IPS-20b (cell line): ENCODE results near the gene SLC6A6.

Experiments used
- H3K27ac ChIP-seq: one replicate; pipeline ENCODE4 v1.5.1; 2013; ENCODE audit warnings: low read length
- H3K27me3 ChIP-seq: 2 replicates; pipeline ENCODE4 v1.6.1; 2013; ENCODE audit warnings: mild to moderate bottlenecking, low read length, inconsistent platforms; ENCODE audit not compliant: insufficient read depth
- H3K36me3 ChIP-seq: 2 replicates; pipeline ENCODE4 v1.6.1; 2013; ENCODE audit warnings: low read depth, mild to moderate bottlenecking, inconsistent platforms, low read length, moderate library complexity; ENCODE audit not compliant: insufficient read depth
- H3K4me1 ChIP-seq: 2 replicates; pipeline ENCODE4 v1.6.1; 2013; ENCODE audit warnings: mild to moderate bottlenecking, control low read depth, inconsistent platforms, low read length, moderate library complexity; ENCODE audit not compliant: insufficient read depth
- H3K4me3 ChIP-seq: 2 replicates; pipeline ENCODE4 v1.5.1; 2013; ENCODE audit warnings: mild to moderate bottlenecking, low read length, inconsistent platforms
- H3K9ac ChIP-seq: 2 replicates; pipeline ENCODE4 v1.6.1; 2013; ENCODE audit warnings: low read depth, mild to moderate bottlenecking, inconsistent platforms, low read length, moderate library complexity
- H3K9me3 ChIP-seq: 2 replicates; pipeline ENCODE4 v1.6.1; 2013; ENCODE audit warnings: mild to moderate bottlenecking, low read depth, low read length, inconsistent platforms; ENCODE audit not compliant: insufficient read depth

The SLC6A6 gene

DNA sequence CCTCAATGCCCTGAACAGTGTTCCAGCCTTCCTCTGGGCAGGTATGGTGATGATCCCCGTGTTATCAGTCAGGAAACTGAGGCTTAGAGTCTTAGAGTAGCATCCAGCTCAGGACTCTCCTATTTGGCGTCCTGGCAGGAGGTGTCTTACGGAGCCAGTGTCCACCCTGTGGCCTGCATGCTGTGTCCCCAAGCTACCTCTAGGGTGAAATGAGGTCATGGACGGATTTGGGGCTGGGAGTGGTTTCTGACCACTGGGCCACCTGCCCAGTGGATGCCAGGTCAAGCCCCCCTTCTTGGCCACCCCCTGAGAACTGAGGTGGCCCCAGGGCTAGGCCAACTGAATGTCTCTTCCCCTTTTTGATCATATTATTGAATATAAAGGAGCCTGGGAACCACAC, 27.2 kb upstream of the SLC6A6 start:
- H3K4me3 ChIP-seq: no peak overlapping the region
- H3K36me3 ChIP-seq: no peaks in the 10 kb centered on the region
- no peaks in the 10 kb centered on the region for H3K9me3 ChIP-seq
- 0 out of 2 replicates have a peak, but pooled peaks cover 4% of the 10 kb centered on the region for H3K4me1 ChIP-seq
- H3K9ac ChIP-seq: no peak overlapping the region
- no peaks in the 10 kb centered on the region; the same call in 1 of the 2 replicates for H3K27me3 ChIP-seq
- no peak overlapping the region for H3K27ac ChIP-seq

GRCh38 chr3:14376348-14377043, 25.9 kb upstream of the SLC6A6 start:
- 0 out of 2 replicates have a peak, but pooled peaks cover 4% of the 10 kb centered on the region for H3K4me1 ChIP-seq
- H3K4me3 ChIP-seq: no peak overlapping the region
- no peaks in the 10 kb centered on the region for H3K9me3 ChIP-seq
- no peaks in the 10 kb centered on the region; the same call in 1 of the 2 replicates for H3K27me3 ChIP-seq
- no peaks in the 10 kb centered on the region for H3K36me3 ChIP-seq
- H3K27ac ChIP-seq: no peak overlapping the region
- no peak overlapping the region for H3K9ac ChIP-seq

GRCh38 chr3:14377044-14377837, 25.2 kb upstream of the SLC6A6 start:
- Histone ChIP-seq H3K9me3 (no peaks in the 10 kb centered on the region), H3K27ac (no peak overlapping the region), H3K9ac (no peak overlapping the region), H3K27me3 (no peaks in the 10 kb centered on the region; the same call in 1 of the 2 replicates), H3K4me1 (0 out of 2 replicates have a peak, but pooled peaks cover 4% of the 10 kb centered on the region), H3K36me3 (no peaks in the 10 kb centered on the region), H3K4me3 (no peak overlapping the region)

GRCh38 chr3:14377838-14378169, 24.6 kb upstream of the SLC6A6 start:
- Histone ChIP-seq H3K4me1 (no peaks in the 10 kb centered on the region), H3K36me3 (no peaks in the 10 kb centered on the region), H3K9ac (no peak overlapping the region)

DNA sequence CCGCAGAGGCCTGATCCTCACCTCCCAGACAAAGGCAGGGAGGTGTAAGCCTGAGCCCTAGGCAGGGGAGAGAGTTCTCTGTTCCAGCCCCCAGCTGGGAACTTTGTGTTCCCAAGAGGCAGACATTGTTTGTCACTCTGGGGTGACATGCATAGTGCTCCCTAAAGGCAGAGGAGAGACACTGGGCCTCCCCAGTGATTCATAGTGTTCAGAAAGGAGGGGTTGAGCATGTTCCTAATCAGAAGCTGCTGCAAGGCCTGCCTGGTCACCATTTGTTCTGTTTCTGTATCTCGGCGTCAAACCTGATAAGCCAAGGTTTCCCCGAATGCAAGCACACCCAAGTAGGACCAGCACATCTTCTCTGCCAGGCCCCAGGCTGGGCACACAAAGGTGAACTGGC, 24.0 kb upstream of the SLC6A6 start:
- Histone ChIP-seq H3K27me3 (no peaks in the 10 kb centered on the region; the same call in 1 of the 2 replicates), H3K4me3 (no peak overlapping the region), H3K4me1 (no peaks in the 10 kb centered on the region), H3K36me3 (no peaks in the 10 kb centered on the region), H3K27ac (no peak overlapping the region), H3K9ac (no peak overlapping the region), H3K9me3 (no peaks in the 10 kb centered on the region)

More at GRCh38 chr3:14377838-14378169, 24.6 kb upstream of the SLC6A6 start:
- Histone ChIP-seq H3K4me3 (no peak overlapping the region), H3K27ac (no peak overlapping the region), H3K27me3 (no peaks in the 10 kb centered on the region; the same call in 1 of the 2 replicates), H3K9me3 (no peaks in the 10 kb centered on the region)

DNA sequence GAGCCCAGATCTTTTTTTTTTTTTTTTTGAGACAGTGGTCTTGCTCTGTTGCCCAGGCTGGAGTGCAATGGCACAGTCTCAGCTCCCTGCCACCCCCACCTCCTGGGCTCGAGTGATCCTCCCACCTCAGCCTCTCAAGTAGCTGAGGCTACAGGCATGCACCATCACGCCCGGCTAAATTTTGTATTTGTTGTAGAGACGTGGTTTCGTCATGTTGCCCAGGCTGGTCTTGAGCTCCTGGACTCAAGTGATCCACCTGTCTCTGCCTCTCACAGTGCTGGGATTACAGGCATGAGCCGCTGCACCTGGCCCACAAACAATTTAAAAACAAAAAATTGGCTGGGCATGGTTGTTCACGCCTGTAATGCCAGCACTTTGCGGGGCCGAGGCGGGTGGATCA, 22.6 kb upstream of the SLC6A6 start:
- Histone ChIP-seq H3K27ac (no peak overlapping the region), H3K27me3 (no peaks in the 10 kb centered on the region; the same call in 1 of the 2 replicates), H3K4me3 (no peak overlapping the region), H3K36me3 (no peaks in the 10 kb centered on the region), H3K4me1 (no peaks in the 10 kb centered on the region), H3K9me3 (no peaks in the 10 kb centered on the region), H3K9ac (no peak overlapping the region)

GRCh38 chr3:14386254-14386653, 16.2 kb upstream of the SLC6A6 start:
- Histone ChIP-seq H3K4me1 (no peaks in the 10 kb centered on the region), H3K9ac (no peak overlapping the region), H3K4me3 (no peak overlapping the region), H3K9me3 (no peaks in the 10 kb centered on the region), H3K27me3 (no peaks in the 10 kb centered on the region), H3K27ac (no peak overlapping the region), H3K36me3 (no peaks in the 10 kb centered on the region)

GRCh38 chr3:14388201-14388600, 14.2 kb upstream of the SLC6A6 start:
- Histone ChIP-seq H3K9me3 (no peaks in the 10 kb centered on the region), H3K27ac (no peak overlapping the region), H3K4me1 (no peaks in the 10 kb centered on the region), H3K36me3 (no peaks in the 10 kb centered on the region), H3K9ac (no peak overlapping the region), H3K27me3 (no peaks in the 10 kb centered on the region), H3K4me3 (no peak overlapping the region)

DNA sequence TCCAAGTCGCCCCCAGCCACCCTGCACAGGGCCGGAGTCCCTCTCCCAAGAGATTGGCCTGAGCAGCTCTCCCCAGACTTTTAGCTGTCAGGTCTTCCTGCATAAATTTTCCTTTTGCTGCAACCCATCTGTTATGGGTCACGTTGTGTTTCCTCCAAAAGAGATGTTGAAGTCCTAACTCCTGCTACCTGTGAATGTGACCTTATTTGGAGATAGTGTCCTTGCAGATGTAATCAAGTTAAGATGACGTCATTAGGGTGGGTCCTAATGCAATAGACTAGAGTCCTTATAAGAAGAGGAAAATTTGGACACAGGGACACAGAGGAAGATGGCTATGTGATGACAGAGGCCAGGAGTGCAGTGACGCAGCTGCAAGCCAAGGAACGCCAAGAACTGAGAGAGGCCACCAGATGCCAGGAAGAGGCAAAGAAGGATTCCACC, 13.2 kb upstream of the SLC6A6 start:
- Histone ChIP-seq H3K4me1 (no peaks in the 10 kb centered on the region), H3K36me3 (no peaks in the 10 kb centered on the region), H3K27me3 (no peaks in the 10 kb centered on the region), H3K27ac (no peak overlapping the region), H3K4me3 (no peak overlapping the region), H3K9me3 (no peaks in the 10 kb centered on the region), H3K9ac (no peak overlapping the region)

DNA sequence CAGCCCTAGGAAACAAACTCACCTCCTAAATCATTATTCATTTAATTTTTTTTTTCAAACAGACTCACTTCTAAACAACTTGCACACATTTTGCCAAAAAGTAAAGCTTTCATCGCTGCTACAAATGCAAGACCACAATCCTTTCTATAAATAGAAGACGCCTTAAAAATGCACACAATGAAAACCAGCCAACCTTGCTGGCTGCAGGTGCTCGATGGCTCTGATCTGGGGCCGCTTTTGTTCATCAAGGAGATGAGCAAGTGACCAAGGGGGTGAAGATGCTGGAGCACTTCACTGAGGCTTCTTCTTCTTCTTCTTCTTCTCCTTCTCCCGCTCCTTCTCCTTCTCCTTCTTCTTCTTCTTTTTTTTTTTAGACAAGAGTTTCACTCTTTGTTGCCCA, 12.7 kb upstream of the SLC6A6 start:
- Histone ChIP-seq H3K9ac (no peak overlapping the region), H3K27me3 (no peaks in the 10 kb centered on the region), H3K4me1 (no peaks in the 10 kb centered on the region), H3K36me3 (no peaks in the 10 kb centered on the region), H3K27ac (no peak overlapping the region), H3K9me3 (no peaks in the 10 kb centered on the region), H3K4me3 (no peak overlapping the region)

- Histone ChIP-seq H3K9ac (no peak overlapping the region), H3K27me3 (no peaks in the 10 kb centered on the region), H3K27ac (no peak overlapping the region), H3K9me3 (no peaks in the 10 kb centered on the region), H3K36me3 (no peaks in the 10 kb centered on the region), H3K4me3 (no peak overlapping the region), H3K4me1 (no peaks in the 10 kb centered on the region)
Observed at GRCh38 chr3:14391033-14391432, 11.4 kb upstream of the SLC6A6 start.

- no peak overlapping the region for H3K9ac ChIP-seq
- H3K27ac ChIP-seq: no peak overlapping the region
- no peaks in the 10 kb centered on the region for H3K27me3 ChIP-seq
- H3K36me3 ChIP-seq: no peaks in the 10 kb centered on the region
- H3K9me3 ChIP-seq: no peaks in the 10 kb centered on the region
- H3K4me3 ChIP-seq: no peak overlapping the region
- no peaks in the 10 kb centered on the region for H3K4me1 ChIP-seq
Observed at GRCh38 chr3:14392231-14392630, 10.2 kb upstream of the SLC6A6 start.
